ENCODE results near the gene TRIM17.

Gene TRIM17

GRCh38 chr1:228394571-228395394 lies 21.9 kb downstream of the TRIM17 start:
- CTCF ChIA-PET, result interaction anchor here (0.5 kb wide), 1 partner anchor 395 kb away, joined by 4 read pairs; no protein-coding TSS in a partner anchor

GRCh38 chr1:228393811-228394570 lies 22.7 kb downstream of the TRIM17 start:
- Mint-ChIP-seq H3K36me3 (peaks cover 36% of the 10 kb centered on the region), H3K4me1 (peaks cover 22% of the 10 kb centered on the region), H3K4me3 (no peak overlapping the region), H3K27me3 (no peaks in the 10 kb centered on the region), H3K27ac (peak overlapping the region; percentile 42), H3K9me3 (no peaks in the 10 kb centered on the region)
- DNase-seq, result no peak
- CTCF ChIA-PET, result interaction anchor here (1.2 to 1.4 kb wide), 2 partner anchors 14 to 19 kb away, joined by 3 read pairs; no protein-coding TSS in a partner anchor

More at GRCh38 chr1:228394571-228395394, 21.9 kb downstream of the TRIM17 start:
- H3K4me3 Mint-ChIP-seq, result no peak overlapping the region
- H3K36me3 Mint-ChIP-seq, result peaks cover 39% of the 10 kb centered on the region
- H3K9me3 Mint-ChIP-seq, result no peaks in the 10 kb centered on the region
- no peak overlapping the region for H3K27ac Mint-ChIP-seq
- DNase-seq, result no peak
- H3K27me3 Mint-ChIP-seq, result no peaks in the 10 kb centered on the region
- H3K4me1 Mint-ChIP-seq, result peaks cover 26% of the 10 kb centered on the region

GRCh38 chr1:228393268-228393701 lies 23.4 kb downstream of the TRIM17 start:
- Mint-ChIP-seq H3K27ac (no peak overlapping the region), H3K27me3 (no peaks in the 10 kb centered on the region), H3K4me1 (peaks cover 16% of the 10 kb centered on the region), H3K9me3 (no peaks in the 10 kb centered on the region), H3K36me3 (peaks cover 36% of the 10 kb centered on the region), H3K4me3 (no peak overlapping the region)
- no peak for DNase-seq
- CTCF ChIA-PET, result interaction anchor here (1.2 to 1.6 kb wide), 3 partner anchors 13 to 121 kb away, joined by 3 to 5 read pairs (median 3); no protein-coding TSS in a partner anchor

GRCh38 chr1:228392111-228392936 lies 24.3 kb downstream of the TRIM17 start:
- Mint-ChIP-seq H3K36me3 (peaks cover 26% of the 10 kb centered on the region), H3K4me1 (peaks cover 6% of the 10 kb centered on the region), H3K4me3 (no peak overlapping the region), H3K27me3 (peaks cover 5% of the 10 kb centered on the region), H3K9me3 (no peaks in the 10 kb centered on the region), H3K27ac (no peak overlapping the region)
- no peak for DNase-seq
- CTCF ChIA-PET, result interaction anchor here (1.4 to 1.6 kb wide), 2 partner anchors 21 to 121 kb away, joined by 3 to 5 read pairs; no protein-coding TSS in a partner anchor

- no peak for DNase-seq
- H3K36me3 Mint-ChIP-seq, result peaks cover 24% of the 10 kb centered on the region
- no peak overlapping the region for H3K4me3 Mint-ChIP-seq
- H3K4me1 Mint-ChIP-seq, result peaks cover 4% of the 10 kb centered on the region
- no peaks in the 10 kb centered on the region for H3K9me3 Mint-ChIP-seq
- peaks cover 6% of the 10 kb centered on the region for H3K27me3 Mint-ChIP-seq
- no peak overlapping the region for H3K27ac Mint-ChIP-seq
- CTCF ChIA-PET, result interaction anchor here (1.6 kb wide), 1 partner anchor 122 kb away, joined by 5 read pairs; no protein-coding TSS in a partner anchor
Observed at GRCh38 chr1:228391411-228392020, 25.1 kb downstream of the TRIM17 start.

- no peak for DNase-seq
- Mint-ChIP-seq H3K36me3 (peaks cover 15% of the 10 kb centered on the region), H3K4me1 (no peaks in the 10 kb centered on the region), H3K4me3 (no peak overlapping the region), H3K27me3 (peaks cover 6% of the 10 kb centered on the region), H3K9me3 (no peaks in the 10 kb centered on the region), H3K27ac (no peak overlapping the region)
- CTCF ChIA-PET, result no interaction called here
Observed at GRCh38 chr1:228390649-228391048, 26.0 kb downstream of the TRIM17 start.

GRCh38 chr1:228387321-228387720 lies 29.3 kb downstream of the TRIM17 start:
- Mint-ChIP-seq H3K27me3 (peaks cover 19% of the 10 kb centered on the region), H3K4me3 (no peak overlapping the region), H3K36me3 (peaks cover under 1% of the 10 kb centered on the region), H3K9me3 (no peaks in the 10 kb centered on the region), H3K4me1 (no peaks in the 10 kb centered on the region), H3K27ac (no peak overlapping the region)
- CTCF ChIA-PET, result no interaction called here
- no peak for DNase-seq

- Mint-ChIP-seq H3K27ac (no peak overlapping the region), H3K9me3 (no peaks in the 10 kb centered on the region), H3K36me3 (no peaks in the 10 kb centered on the region), H3K4me3 (no peak overlapping the region), H3K4me1 (no peaks in the 10 kb centered on the region), H3K27me3 (peaks cover 31% of the 10 kb centered on the region)
- DNase-seq, result no peak
- CTCF ChIA-PET, result no interaction called here
Observed at GRCh38 chr1:228385232-228385631, 31.4 kb downstream of the TRIM17 start.

GRCh38 chr1:228383773-228384172 lies 32.9 kb downstream of the TRIM17 start:
- no peak for DNase-seq
- Mint-ChIP-seq H3K27me3 (peaks cover 45% of the 10 kb centered on the region), H3K36me3 (no peaks in the 10 kb centered on the region), H3K4me1 (peaks cover 8% of the 10 kb centered on the region), H3K4me3 (no peak overlapping the region), H3K27ac (no peak overlapping the region), H3K9me3 (no peaks in the 10 kb centered on the region)
- CTCF ChIA-PET, result no interaction called here

GRCh38 chr1:228381356-228381755 lies 35.3 kb downstream of the TRIM17 start:
- Mint-ChIP-seq H3K9me3 (no peaks in the 10 kb centered on the region), H3K27ac (no peak overlapping the region), H3K4me3 (no peak overlapping the region), H3K36me3 (no peaks in the 10 kb centered on the region), H3K27me3 (peaks cover 44% of the 10 kb centered on the region), H3K4me1 (peaks cover 13% of the 10 kb centered on the region)
- no peak for DNase-seq
- CTCF ChIA-PET, result no interaction called here

GRCh38 chr1:228379666-228380065 lies 37.0 kb downstream of the TRIM17 start:
- peaks cover 13% of the 10 kb centered on the region for H3K4me1 Mint-ChIP-seq
- H3K36me3 Mint-ChIP-seq, result no peaks in the 10 kb centered on the region
- H3K27me3 Mint-ChIP-seq, result peaks cover 44% of the 10 kb centered on the region
- CTCF ChIA-PET, result interaction anchor here (0.5 to 1.3 kb wide), 5 partner anchors 9 to 121 kb away, joined by 3 to 4 read pairs (median 3); a partner anchor contains a TSS
- DNase-seq, result no peak
- H3K27ac Mint-ChIP-seq, result no peak overlapping the region
- H3K4me3 Mint-ChIP-seq, result peak overlapping the region; percentile 75
- H3K9me3 Mint-ChIP-seq, result no peaks in the 10 kb centered on the region

- no peaks in the 10 kb centered on the region for H3K36me3 Mint-ChIP-seq
- H3K27ac Mint-ChIP-seq, result no peak overlapping the region
- H3K4me1 Mint-ChIP-seq, result peaks cover 13% of the 10 kb centered on the region
- DNase-seq, result no peak
- CTCF ChIA-PET, result interaction anchor here (0.5 to 1.3 kb wide), 4 partner anchors 10 to 121 kb away, joined by 3 to 4 read pairs (median 3); a partner anchor contains a TSS
- peaks cover 44% of the 10 kb centered on the region for H3K27me3 Mint-ChIP-seq
- H3K9me3 Mint-ChIP-seq, result no peaks in the 10 kb centered on the region
- peak overlapping the region; percentile 75 for H3K4me3 Mint-ChIP-seq
Observed at GRCh38 chr1:228378873-228379460, 37.7 kb downstream of the TRIM17 start.

Measured in activated naive CD4-positive, alpha-beta T cell treated with anti-CD3 and anti-CD28 coated beads, Interleukin-2, amount 10 ng/mL, durations not matched to agents 7 days and 5 days (primary cell).